SJSA1 (cell line): Measurements from ENCODE around the gene PCSK6. TPM values are rescaled to one million over a fixed set of nuclear protein-coding genes. Genes with fewer than 3 reads are reported as not detected.
A peak's percentile ranks its signal among the peaks of the same experiment; 100 is the strongest.

ENCODE experiments used
- DNase-seq, 2 experiments: peaks; one replicate each; pipeline ENCODE4 v3.0.0-alpha.2; 2015 to 2020; ENCODE audit warnings: low spot score in 2 of 2, low read depth in 1 of 2
- H3K27ac ChIP-seq: fragments of 250-450 bp; sonication (Bioruptor Pico); 2 replicates; pipeline ENCODE4 v1.5.1; 2020; ENCODE audit warnings: mild to moderate bottlenecking, moderate library complexity
- H3K27me3 ChIP-seq: fragments of 250-450 bp; sonication (Bioruptor Pico); replicated peaks from 2 replicates; pipeline ENCODE4 v1.5.1; 2020; ENCODE audit warnings: mild to moderate bottlenecking, moderate library complexity
- H3K36me3 ChIP-seq: fragments of 250-450 bp; sonication (Bioruptor Pico); 2 replicates; pipeline ENCODE4 v1.5.1; 2020; ENCODE audit warnings: mild to moderate bottlenecking
- H3K4me1 ChIP-seq: fragments of 250-450 bp; sonication (Bioruptor Pico); replicated peaks from 2 replicates; pipeline ENCODE4 v1.6.1; 2021; ENCODE audit warnings: mild to moderate bottlenecking
- H3K4me3 ChIP-seq: fragments of 250-450 bp; sonication (Bioruptor Pico); 2 replicates; pipeline ENCODE4 v1.5.1; 2020; ENCODE audit warnings: mild to moderate bottlenecking
- H3K9me3 ChIP-seq: fragments of 250-450 bp; sonication (Bioruptor Pico); replicated peaks from 2 replicates; pipeline ENCODE4 v1.5.1; 2020; ENCODE audit warnings: mild to moderate bottlenecking
- total RNA-seq: library from RNA; depleted of rRNA; stranded (reverse); fragments of >200 nt; shearing (Covaris generic); gene quantifications from 2 replicates; pipeline ENCODE4 v1.2.3, GENCODE V29; 2014; rRNA removed

Gene PCSK6
- total RNA-seq: 0.44 and 1.7 TPM in 2 replicates

DNA sequence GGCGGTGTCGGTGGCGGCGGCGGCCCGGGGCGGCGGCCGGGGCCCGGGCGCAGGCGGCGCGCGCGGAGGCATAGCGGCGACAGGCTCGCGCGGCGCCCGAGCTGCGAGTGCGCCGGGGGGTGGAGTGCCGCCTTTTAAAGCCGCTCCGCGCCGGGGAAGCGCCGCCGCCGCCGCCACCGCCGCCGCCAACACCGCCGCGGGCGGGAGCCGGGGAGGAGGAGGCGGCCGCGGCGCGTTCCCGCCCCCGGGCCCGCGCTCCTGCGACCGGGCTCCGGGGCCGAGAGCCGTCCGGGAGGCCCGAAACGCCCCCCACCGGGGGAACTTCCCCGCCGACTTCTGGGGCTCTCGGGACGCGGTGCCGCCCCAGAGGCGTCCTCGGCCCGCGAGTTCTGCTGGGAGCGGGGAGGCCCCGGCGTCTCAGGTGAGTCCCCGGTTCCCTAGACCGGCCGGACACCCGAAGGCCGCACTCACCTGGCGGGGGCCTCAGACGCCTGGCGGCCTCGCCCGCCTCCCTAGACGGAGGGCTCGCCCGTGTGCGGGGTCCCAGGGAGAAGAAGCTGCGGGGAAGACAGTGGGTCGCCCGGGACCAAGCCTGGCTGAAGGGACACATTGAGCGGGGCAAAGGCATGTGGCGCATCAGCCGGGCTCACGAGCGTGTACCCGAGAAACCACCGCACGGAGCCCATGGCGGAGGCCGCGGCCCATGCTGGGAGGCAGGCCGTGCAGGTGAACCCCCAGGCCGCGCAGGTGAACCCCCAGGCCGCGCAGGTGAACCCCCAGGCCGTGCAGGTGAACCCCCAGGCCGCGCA is at the start of gene PCSK6:
TSS of gene PCSK6 (minus strand) at position 109 of the 809 bp plus-strand sequence. CDS start at position 72, 37 bp downstream.
- Histone ChIP-seq H3K4me1 (peaks cover 7% of the 10 kb centered on the region; the same call in 1 of the 2 replicates), H3K9me3 (no peaks in the 10 kb centered on the region), H3K4me3 (peak within 1 kb of the TSS; percentile 33), H3K27me3 (peaks cover 28% of the 10 kb centered on the region), H3K27ac (no peak within 1 kb of the TSS), H3K36me3 (no peaks in the 10 kb centered on the region)
- no peak for DNase-seq

DNA sequence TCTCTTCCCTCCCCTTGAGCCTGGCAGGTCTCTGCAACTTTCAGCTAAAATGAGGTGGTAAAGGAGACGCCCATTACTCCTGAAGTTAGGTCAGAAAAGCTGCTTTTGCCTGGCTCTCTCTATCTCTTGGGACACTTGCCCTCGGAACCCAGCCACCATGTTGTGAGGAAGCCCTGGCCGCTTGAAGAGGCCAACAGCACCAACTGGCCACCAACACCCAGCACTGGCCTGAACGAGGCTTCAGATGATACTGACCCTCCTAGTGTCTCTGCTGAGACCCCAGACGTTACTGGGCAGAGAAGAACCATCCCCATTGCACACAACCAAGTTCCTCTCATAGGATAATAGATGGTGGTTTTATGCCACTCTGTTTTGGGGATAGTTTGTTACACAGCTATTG is 49.5 kb upstream of the PCSK6 start:
- Histone ChIP-seq H3K27me3 (no peaks in the 10 kb centered on the region), H3K36me3 (no peaks in the 10 kb centered on the region), H3K4me3 (no peak overlapping the region), H3K27ac (no peak overlapping the region), H3K4me1 (peaks cover 29% of the 10 kb centered on the region), H3K9me3 (no peaks in the 10 kb centered on the region)
- peak in 1 of 2 experiments; percentile 20 for DNase-seq

- Histone ChIP-seq H3K36me3 (no peaks in the 10 kb centered on the region), H3K27me3 (no peaks in the 10 kb centered on the region), H3K9me3 (no peaks in the 10 kb centered on the region), H3K27ac (peak overlapping the region; percentile 33), H3K4me3 (no peak overlapping the region), H3K4me1 (peaks cover 29% of the 10 kb centered on the region)
- peak in 1 of 2 experiments; percentile 16 for DNase-seq
Measured at GRCh38 chr15:101538177-101538576, 48.7 kb upstream of the PCSK6 start.

- H3K4me1 ChIP-seq: peaks cover 29% of the 10 kb centered on the region
- H3K27ac ChIP-seq: peak overlapping the region; percentile 64
- no peaks in the 10 kb centered on the region for H3K36me3 ChIP-seq
- H3K9me3 ChIP-seq: no peaks in the 10 kb centered on the region
- H3K4me3 ChIP-seq: no peak overlapping the region
- DNase-seq: peak; percentile 48 to 69
- H3K27me3 ChIP-seq: no peaks in the 10 kb centered on the region
Measured at GRCh38 chr15:101537483-101538080, 48.1 kb upstream of the PCSK6 start.

- no peaks in the 10 kb centered on the region for H3K27me3 ChIP-seq
- H3K27ac ChIP-seq: peak overlapping the region; percentile 64
- no peaks in the 10 kb centered on the region for H3K9me3 ChIP-seq
- no peak overlapping the region for H3K4me3 ChIP-seq
- DNase-seq: peak; percentile 32 to 46
- H3K4me1 ChIP-seq: peaks cover 29% of the 10 kb centered on the region
- H3K36me3 ChIP-seq: no peaks in the 10 kb centered on the region
Measured at GRCh38 chr15:101536875-101537405, 47.4 kb upstream of the PCSK6 start.

DNA sequence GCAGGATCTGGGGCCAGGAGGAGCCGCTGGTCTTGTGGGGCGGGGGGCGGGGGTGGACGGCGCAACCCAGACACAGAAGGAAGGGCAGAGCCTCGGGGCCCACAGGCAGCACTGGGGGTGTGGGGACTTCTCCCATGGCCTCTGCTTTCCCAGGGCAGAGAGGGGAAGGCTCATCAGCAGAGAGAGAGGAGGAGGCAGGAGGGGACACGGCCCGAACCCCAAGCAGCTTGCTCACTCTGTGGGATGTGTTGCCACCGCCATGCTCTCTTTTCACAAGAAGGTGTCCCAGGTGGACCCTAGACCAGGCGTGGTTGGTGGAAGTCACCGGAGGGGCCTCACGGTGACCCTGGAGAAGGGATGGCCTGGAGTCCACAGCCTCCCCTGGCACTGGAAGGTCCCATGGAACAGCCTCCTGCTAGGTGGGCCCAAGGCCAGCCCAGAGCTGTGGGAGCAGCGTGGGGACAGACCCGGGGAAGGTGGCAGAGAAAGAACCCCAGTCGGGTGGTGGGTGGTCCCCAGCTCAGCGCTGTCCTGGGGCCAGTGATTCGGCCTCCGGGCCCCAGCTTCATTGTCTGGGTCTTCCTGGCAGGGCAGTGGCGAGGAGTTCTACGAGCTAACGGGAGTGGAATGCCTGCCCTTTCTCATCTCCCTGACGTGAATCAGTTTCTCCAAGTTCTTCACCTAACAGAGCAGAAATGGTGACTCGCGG is 46.8 kb upstream of the PCSK6 start:
- H3K27ac ChIP-seq: peak overlapping the region; percentile 64
- peak in 1 of 2 experiments; percentile 68 for DNase-seq
- H3K36me3 ChIP-seq: no peaks in the 10 kb centered on the region
- H3K4me3 ChIP-seq: no peak overlapping the region
- H3K27me3 ChIP-seq: no peaks in the 10 kb centered on the region
- H3K9me3 ChIP-seq: no peaks in the 10 kb centered on the region
- peaks cover 29% of the 10 kb centered on the region for H3K4me1 ChIP-seq

DNA sequence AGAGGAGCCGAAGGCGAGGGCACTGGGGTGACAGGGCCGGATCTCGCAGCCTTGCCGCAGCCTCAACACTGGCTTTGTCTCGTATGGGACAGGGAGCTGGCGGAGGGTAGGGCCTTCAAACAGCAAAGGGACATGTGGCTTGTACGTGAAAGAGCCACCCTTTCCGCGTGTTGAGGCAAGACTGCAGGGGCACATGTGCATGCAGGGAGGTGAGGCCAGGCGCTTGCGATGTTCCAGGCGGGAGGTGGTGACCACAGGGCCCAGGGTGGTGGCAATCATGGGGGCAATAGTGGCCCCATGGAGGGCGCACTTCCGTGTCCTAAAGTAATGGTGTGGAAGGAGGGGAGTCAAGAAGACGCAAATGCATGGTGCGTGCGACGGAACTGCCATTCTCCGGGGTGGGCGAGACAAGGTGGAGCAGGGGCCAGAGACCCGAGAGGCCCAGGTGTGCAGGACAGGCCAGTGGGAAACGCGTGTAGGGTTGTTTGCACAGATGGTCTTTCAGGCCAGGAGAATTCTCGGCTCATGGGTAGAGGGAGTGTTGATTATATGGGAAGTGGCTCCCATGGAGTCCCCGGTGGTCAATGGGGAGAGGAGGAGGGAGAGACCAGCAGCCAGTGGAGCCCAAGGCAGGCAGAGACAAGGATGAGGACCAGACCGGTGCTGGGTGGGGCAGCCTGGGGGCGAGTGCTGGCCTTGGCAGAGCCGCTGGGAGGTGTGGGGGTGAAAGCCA is 45.8 kb upstream of the PCSK6 start:
- peaks cover 29% of the 10 kb centered on the region for H3K4me1 ChIP-seq
- no peak overlapping the region for H3K4me3 ChIP-seq
- no peak overlapping the region for H3K27ac ChIP-seq
- peak in 1 of 2 experiments; percentile 32 for DNase-seq
- H3K36me3 ChIP-seq: no peaks in the 10 kb centered on the region
- H3K27me3 ChIP-seq: no peaks in the 10 kb centered on the region
- no peaks in the 10 kb centered on the region for H3K9me3 ChIP-seq

DNA sequence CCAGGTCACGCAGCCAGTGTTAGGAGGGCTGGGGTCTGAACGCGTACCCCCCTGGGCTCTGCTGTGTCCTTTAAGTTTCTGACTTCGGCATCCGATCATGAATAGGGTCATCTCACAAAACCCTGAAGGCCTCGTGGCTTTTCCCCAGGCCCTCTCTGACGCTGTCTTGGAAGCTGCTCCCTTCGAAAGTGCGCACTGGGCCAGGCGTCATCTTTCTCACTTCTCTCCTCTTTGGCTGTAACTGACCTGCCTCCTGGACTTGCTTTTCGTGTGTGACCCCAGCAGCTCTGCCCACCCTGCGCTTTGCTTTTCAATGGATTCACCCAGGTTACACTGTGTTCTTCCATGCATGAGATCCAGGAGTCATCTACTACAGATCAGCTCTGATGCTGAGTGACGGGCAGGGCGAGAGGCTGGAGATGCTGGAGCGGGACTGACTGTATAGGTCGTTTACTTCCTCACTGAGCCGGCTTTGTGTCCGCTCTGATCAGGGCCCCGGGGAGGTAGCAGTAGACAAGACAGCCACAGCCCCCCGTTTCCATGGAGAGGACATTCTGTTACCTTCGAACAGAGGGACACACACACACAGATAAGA is 45.0 kb upstream of the PCSK6 start:
- H3K36me3 ChIP-seq: no peaks in the 10 kb centered on the region
- H3K27me3 ChIP-seq: no peaks in the 10 kb centered on the region
- H3K9me3 ChIP-seq: no peaks in the 10 kb centered on the region
- H3K4me1 ChIP-seq: peaks cover 29% of the 10 kb centered on the region
- H3K27ac ChIP-seq: no peak overlapping the region
- no peak overlapping the region for H3K4me3 ChIP-seq
- DNase-seq: peak in 1 of 2 experiments; percentile 22

GRCh38 chr15:101533371-101534140 is 44.0 kb upstream of the PCSK6 start:
- no peaks in the 10 kb centered on the region for H3K27me3 ChIP-seq

DNA sequence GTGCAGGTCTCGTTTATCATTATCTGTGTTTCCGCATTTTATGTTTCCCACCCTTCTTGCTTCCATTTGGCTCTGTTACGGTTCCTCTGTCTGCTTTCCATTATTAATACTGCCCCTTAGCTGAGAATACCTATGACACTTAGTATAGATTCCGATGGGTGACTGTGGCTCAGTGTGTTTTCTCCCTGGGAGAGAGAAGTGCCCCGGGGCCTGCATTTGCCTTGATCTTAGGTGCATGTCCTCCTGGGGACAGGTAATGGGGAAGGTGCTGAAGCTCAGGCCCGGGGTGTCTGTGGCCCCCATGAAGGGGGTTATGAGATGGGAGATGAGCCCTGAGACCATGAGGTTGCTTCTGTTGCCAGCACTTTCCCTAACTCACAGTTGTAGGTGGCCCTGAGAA is 43.4 kb upstream of the PCSK6 start:
- Histone ChIP-seq H3K27me3 (no peaks in the 10 kb centered on the region), H3K9me3 (no peaks in the 10 kb centered on the region), H3K27ac (no peak overlapping the region), H3K36me3 (no peaks in the 10 kb centered on the region), H3K4me1 (peaks cover 22% of the 10 kb centered on the region), H3K4me3 (no peak overlapping the region)
- DNase-seq: peak in 1 of 2 experiments; percentile 19

More at GRCh38 chr15:101533371-101534140, 44.0 kb upstream of the PCSK6 start:
- no peaks in the 10 kb centered on the region for H3K9me3 ChIP-seq
- peak in 1 of 2 experiments; percentile 42 for DNase-seq
- peaks cover 29% of the 10 kb centered on the region for H3K4me1 ChIP-seq
- H3K36me3 ChIP-seq: no peaks in the 10 kb centered on the region
- H3K27ac ChIP-seq: no peak overlapping the region
- no peak overlapping the region for H3K4me3 ChIP-seq

GRCh38 chr15:101531170-101531569 is 41.7 kb upstream of the PCSK6 start:
- Histone ChIP-seq H3K27me3 (no peaks in the 10 kb centered on the region), H3K4me3 (no peak overlapping the region), H3K9me3 (no peaks in the 10 kb centered on the region), H3K36me3 (no peaks in the 10 kb centered on the region), H3K4me1 (peaks cover 10% of the 10 kb centered on the region), H3K27ac (no peak overlapping the region)
- no peak for DNase-seq

GRCh38 chr15:101530224-101530958 is 40.9 kb upstream of the PCSK6 start:
- H3K9me3 ChIP-seq: no peaks in the 10 kb centered on the region
- H3K4me3 ChIP-seq: no peak overlapping the region
- no peak for DNase-seq
- no peaks in the 10 kb centered on the region for H3K36me3 ChIP-seq
- no peaks in the 10 kb centered on the region for H3K27me3 ChIP-seq
- no peak overlapping the region for H3K27ac ChIP-seq
- H3K4me1 ChIP-seq: 0 out of 2 replicates have a peak, but pooled peaks cover 5% of the 10 kb centered on the region
